ENCODE measurements around the gene SLC66A2. TPM values are rescaled to one million over a fixed set of nuclear protein-coding genes. Genes with fewer than 3 reads are reported as not detected.
A peak's percentile ranks its signal among the peaks of the same experiment; 100 is the strongest.

Gene SLC66A2
- total RNA-seq, 2 donors from 2014 or later = 30.4 to 50.8 TPM

DNA sequence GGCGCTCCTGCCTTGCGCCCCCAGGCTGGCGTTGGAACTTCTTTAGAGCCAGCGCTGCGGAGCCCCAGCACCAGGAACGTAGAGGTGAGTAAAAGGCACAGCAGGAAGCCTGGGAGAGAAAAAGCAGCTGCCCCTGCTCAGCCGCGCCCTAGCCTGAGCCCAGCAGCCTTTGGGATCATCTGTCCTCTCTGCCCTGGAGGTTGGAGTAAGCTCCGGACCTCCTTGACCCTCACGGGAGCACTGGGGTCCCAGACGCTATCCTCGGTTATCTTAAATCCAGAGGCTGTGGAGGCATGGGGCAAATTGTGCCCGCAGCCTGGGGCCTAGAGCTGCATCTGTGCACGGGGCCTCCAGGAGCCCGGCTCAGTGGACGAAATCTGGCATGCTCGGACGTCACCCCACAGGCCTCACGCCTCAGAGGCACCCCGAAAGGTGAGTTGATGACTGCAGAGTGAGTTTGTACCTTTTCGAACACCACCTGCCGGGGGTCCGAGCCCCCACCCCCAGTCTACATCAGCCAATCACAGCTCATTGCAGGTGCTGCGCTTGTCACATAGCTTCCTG is 1.6 kb upstream of the SLC66A2 start:
- H3K36me3 ChIP-seq (replicated peaks in 1 of 2; ENCODE audit: insufficient read depth in 1 of 2, low read depth in 2 of 2) = no peaks in the 10 kb centered on the region
- 84 to 92% methylated on average over 7 to 23 of the region's 24 CpGs for WGBS, 2 donors
- no peaks in the 10 kb centered on the region for H3K27me3 ChIP-seq
- no peak for ATAC-seq
- peak in 1 of 4 donors; percentile 12 for DNase-seq
- H3K9me3 ChIP-seq = no peaks in the 10 kb centered on the region
- H3K4me1 ChIP-seq = peaks cover 35% of the 10 kb centered on the region
- TF ChIP-seq, protein P1, sequence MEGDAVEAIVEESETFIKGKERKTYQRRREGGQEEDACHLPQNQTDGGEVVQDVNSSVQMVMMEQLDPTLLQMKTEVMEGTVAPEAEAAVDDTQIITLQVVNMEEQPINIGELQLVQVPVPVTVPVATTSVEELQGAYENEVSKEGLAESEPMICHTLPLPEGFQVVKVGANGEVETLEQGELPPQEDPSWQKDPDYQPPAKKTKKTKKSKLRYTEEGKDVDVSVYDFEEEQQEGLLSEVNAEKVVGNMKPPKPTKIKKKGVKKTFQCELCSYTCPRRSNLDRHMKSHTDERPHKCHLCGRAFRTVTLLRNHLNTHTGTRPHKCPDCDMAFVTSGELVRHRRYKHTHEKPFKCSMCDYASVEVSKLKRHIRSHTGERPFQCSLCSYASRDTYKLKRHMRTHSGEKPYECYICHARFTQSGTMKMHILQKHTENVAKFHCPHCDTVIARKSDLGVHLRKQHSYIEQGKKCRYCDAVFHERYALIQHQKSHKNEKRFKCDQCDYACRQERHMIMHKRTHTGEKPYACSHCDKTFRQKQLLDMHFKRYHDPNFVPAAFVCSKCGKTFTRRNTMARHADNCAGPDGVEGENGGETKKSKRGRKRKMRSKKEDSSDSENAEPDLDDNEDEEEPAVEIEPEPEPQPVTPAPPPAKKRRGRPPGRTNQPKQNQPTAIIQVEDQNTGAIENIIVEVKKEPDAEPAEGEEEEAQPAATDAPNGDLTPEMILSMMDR (IDR thresholded peaks at IDR 0.05) = no peak
- no peak for TF ChIP-seq POLR2A (IDR thresholded peaks at IDR 0.05)
- no peak overlapping the region for H3K27ac ChIP-seq
- intact Hi-C loops (cut with DNase I) = no loop called here
- no peak overlapping the region for H3K4me3 ChIP-seq

DNA sequence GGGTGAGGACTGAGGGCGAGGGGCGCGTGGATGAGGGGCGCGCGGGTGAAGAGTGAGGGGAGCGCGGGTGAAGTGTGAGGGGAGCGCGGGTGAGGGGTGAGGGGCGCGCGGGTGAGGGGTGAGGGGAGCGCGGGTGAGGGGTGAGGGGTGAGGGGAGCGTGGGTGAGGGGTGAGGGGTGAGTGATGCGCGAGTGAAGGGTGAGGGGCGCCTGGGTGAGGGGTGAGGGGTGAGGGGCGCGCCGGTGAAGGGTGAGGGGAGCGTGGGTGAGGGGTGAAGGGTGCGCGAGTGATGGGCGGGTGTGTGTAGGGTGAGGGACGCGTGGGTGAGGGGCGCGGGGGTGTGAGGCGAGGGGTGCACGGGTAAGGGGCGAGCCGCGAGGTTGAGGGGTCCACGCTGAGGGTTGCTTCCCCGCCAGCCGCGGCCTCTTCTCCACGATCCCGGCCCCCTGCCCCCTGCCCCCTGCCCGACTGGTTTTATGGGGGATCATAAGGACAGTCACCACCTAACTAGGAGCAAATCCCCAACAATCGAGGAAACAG is 1.1 kb upstream of the SLC66A2 start:
- no peak for ATAC-seq

DNA sequence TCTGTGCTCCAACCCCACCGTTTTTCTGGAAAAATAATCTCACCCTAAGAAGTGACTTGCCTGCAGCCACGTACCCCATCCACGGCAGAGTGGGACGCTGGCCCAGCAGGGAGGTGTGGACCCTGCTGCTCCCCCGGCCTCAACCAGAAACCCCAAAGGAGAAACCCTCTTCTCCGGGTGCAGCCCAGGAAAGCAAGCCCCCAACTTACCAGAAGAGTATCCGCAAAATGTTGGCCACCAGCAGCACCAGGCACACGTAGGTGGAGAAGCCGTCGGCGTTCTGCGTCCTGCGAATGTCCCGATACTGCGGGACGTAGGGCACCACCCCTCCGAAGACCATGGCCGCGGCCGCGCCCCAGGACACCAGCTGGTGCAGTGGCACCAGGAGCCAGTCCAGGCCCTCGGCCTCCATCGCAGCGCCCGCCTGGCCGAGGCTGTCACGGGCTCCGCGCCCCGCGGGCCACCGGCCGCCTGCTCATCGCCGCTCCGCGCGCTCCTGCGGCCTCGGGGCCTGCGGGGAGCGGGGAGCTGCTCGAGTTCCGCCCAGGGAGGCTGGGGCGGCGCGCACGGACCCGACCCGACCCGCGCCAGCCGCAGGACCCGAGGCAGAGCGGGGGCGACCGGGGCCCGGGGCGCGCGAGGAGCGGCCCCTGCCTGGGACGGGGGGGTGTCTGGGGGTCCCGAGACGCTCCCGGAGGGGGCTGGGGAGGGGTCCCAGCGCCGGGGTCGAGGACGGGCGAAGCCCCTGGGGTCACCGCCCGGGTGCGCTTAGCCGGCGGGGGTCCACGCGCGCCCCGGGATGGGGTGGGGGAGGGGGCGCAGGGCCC is 725 bp downstream of the SLC66A2 start:
- peak; percentile 43 to 64 (median 55) for DNase-seq
- peak overlapping the region; percentile 4 to 83 (median 77) for H3K27ac ChIP-seq
- H3K9me3 ChIP-seq = no peaks in the 10 kb centered on the region
- H3K27me3 ChIP-seq = no peaks in the 10 kb centered on the region
- H3K4me3 ChIP-seq = peak overlapping the region; percentile 81 to 95
- intact Hi-C loops (cut with DNase I) = no loop called here
- WGBS, 2 donors = 2 to 21% methylated on average over 7 to 62 of the region's 81 CpGs
- H3K36me3 ChIP-seq (replicated peaks in 1 of 2; ENCODE audit: insufficient read depth in 1 of 2, low read depth in 2 of 2) = no peaks in the 10 kb centered on the region
- peak; percentile 57 for ATAC-seq
- H3K4me1 ChIP-seq = peaks cover 43% of the 10 kb centered on the region
- peak; percentile 16 to 35 (median 33) for TF ChIP-seq POLR2A (IDR thresholded peaks at IDR 0.05)
- TF ChIP-seq, protein P1 (IDR thresholded peaks at IDR 0.05) = no peak

More for the DNA sequence above, 1.1 kb upstream of the SLC66A2 start:
- DNase-seq = no peak
- intact Hi-C loops (cut with DNase I) = no loop called here
- Histone ChIP-seq H3K4me3 (peak overlapping the region in 1 of 2 donors; percentile 48), H3K4me1 (peaks cover 40% of the 10 kb centered on the region), H3K9me3 (no peaks in the 10 kb centered on the region), H3K27me3 (no peaks in the 10 kb centered on the region), H3K36me3 (replicated peaks in 1 of 2; ENCODE audit: insufficient read depth in 1 of 2, low read depth in 2 of 2) (no peaks in the 10 kb centered on the region), H3K27ac (no peak overlapping the region)
- TF ChIP-seq POLR2A (IDR thresholded peaks at IDR 0.05) = no peak
- TF ChIP-seq, protein P1 (IDR thresholded peaks at IDR 0.05) = no peak
- WGBS, 2 donors = 38 to 42% methylated on average over 33 to 40 of the region's 43 CpGs

DNA sequence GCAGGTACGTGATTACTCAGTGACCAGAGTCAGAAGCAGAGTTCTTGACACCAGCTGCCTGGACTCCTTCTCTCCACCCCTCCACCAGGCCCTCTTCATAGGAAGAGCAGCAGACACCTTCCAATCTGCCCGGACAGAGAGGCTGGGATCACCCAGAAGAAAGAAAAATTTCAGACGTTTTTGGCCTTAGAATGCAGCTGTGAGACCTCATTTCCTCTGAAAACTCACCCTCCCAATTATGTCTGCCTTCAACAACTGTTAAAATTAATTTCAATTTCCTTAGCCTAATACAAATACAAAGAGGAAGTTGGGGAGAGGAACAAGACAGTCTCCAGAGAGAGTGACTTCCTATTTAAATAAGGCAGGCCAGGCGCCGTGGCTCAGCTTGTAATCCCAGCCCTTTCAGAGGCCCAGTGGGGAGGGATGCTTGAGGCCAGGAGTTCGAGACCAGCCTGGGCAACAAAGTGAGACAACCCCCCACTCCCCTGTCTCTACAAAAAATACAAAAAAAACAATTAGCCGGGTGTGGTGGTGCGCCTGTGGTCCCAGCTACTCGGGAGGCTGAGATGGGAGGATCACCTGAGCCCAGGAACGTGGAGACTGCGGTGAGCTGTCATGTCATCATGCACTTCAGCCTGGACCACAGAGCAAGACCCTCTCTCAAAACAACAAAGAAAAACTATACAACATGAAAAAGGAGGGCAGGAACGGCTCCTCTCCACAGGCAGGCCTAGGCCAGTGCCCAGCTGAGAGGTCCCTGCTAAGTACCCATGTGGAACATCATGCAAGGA is 1.6 kb downstream of the SLC66A2 start:
- peaks cover 51% of the 10 kb centered on the region for H3K4me1 ChIP-seq
- TF ChIP-seq, protein P1 (IDR thresholded peaks at IDR 0.05) = no peak
- TF ChIP-seq POLR2A (IDR thresholded peaks at IDR 0.05) = no peak
- intact Hi-C loops (cut with DNase I) = loop anchor here (10.0 kb wide), 1 partner anchor 75 kb away; no protein-coding TSS in a partner anchor

More for the DNA sequence above, 1.6 kb downstream of the SLC66A2 start:
- H3K27ac ChIP-seq = peak overlapping the region in 3 of 4 donors; percentile 74 to 83 (median 80)
- H3K9me3 ChIP-seq = no peaks in the 10 kb centered on the region
- DNase-seq (peak in 2 of 4 donors; percentile 15 to 51), ATAC-seq (no peak)
- WGBS, 2 donors = 54 to 59% methylated on average over 12 of the region's 12 CpGs
- no peaks in the 10 kb centered on the region for H3K36me3 ChIP-seq (replicated peaks in 1 of 2; ENCODE audit: insufficient read depth in 1 of 2, low read depth in 2 of 2)
- H3K4me3 ChIP-seq = peak overlapping the region in 1 of 2 donors; percentile 81
- no peaks in the 10 kb centered on the region for H3K27me3 ChIP-seq
